NCI-H2171 (cell line): Measurements from ENCODE around the gene LDHAL6A.
"Not testable (repeated sequence)": the region's sequence is repeated elsewhere in the genome, so short reads cannot be mapped to it uniquely, and the experiment has no call there.

Experiments
- DNase-seq: peaks from one replicate; lab custom pipeline; 2025; lab: John Stamatoyannopoulos, UW

The LDHAL6A gene

GRCh38 chr11:18455686-18456372 is at the start of gene LDHAL6A:
Gene LDHAL6A, plus strand, starts transcription at chr11:18455856. Its CDS starts 825 bp downstream, at chr11:18456681.
- no peak for DNase-seq

GRCh38 chr11:18407400-18407799 is 48.3 kb upstream of the LDHAL6A start:
- DNase-seq = not testable (repeated sequence)

DNA sequence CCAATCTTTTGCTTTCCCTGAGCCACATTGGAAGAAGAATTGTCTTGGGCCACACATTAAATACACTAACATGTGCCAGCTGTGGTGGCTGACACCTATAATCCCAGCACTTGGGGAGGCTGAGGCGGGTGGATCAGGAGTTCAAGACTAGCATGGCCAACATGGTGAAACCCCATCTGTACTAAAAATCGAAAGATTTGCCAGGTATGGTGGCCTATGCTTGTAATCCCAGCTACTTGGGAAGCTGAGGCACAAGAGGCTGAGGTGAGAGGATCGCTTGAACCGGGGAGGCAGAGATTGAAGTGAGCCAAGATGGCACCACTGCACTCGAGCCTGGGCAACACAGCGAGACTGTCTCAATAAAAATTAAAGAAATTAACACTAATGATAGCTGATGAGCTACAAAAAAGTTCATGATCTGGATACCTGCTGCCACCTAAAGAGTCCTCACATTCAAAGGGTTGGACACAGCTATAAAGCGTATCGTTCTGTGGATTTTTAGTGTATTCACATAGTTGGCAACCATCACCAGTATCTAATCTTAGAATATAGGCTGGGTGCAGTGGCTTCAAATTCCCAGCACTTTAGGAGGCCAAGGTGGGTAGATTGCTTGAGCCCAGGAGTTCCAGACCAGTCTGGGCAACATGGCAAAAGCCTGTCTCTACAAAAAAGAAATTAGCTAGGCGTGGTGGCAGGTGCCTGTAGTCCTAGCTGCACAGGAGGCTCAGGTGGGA is 46.9 kb upstream of the LDHAL6A start:
- DNase-seq = no peak

GRCh38 chr11:18416459-18416858 is 39.2 kb upstream of the LDHAL6A start:
- no peak for DNase-seq

GRCh38 chr11:18419040-18419439 is 36.6 kb upstream of the LDHAL6A start:
- DNase-seq = no peak

GRCh38 chr11:18420067-18420466 is 35.6 kb upstream of the LDHAL6A start:
- DNase-seq = no peak

GRCh38 chr11:18427240-18427639 is 28.4 kb upstream of the LDHAL6A start:
- DNase-seq = no peak

GRCh38 chr11:18429332-18429731 is 26.3 kb upstream of the LDHAL6A start:
- DNase-seq = no peak

- DNase-seq = no peak
Measured at GRCh38 chr11:18438691-18439090, 17.0 kb upstream of the LDHAL6A start.

- DNase-seq = no peak
Measured at GRCh38 chr11:18449251-18449650, 6.4 kb upstream of the LDHAL6A start.

- DNase-seq = no peak
Measured at GRCh38 chr11:18452927-18453326, 2.7 kb upstream of the LDHAL6A start.

DNA sequence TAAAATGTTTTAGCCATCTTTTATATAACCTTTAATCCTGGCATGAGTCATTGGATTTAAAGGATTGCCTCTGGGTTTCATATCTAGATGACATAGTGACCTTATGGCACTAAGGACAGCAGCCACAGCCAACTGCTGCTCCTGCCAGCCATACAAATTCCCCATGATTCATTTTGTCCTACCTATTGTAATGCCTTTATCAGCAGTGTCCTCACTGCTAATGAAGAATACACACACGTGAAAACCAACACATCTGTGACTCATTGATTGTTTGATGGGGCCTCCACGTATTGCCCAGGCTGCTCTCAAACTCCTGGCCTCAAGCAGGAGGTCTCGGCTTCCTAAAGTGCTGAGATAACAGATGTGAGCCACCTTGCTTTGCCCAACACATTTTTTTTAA is 1.8 kb downstream of the LDHAL6A start:
- no peak for DNase-seq

DNA sequence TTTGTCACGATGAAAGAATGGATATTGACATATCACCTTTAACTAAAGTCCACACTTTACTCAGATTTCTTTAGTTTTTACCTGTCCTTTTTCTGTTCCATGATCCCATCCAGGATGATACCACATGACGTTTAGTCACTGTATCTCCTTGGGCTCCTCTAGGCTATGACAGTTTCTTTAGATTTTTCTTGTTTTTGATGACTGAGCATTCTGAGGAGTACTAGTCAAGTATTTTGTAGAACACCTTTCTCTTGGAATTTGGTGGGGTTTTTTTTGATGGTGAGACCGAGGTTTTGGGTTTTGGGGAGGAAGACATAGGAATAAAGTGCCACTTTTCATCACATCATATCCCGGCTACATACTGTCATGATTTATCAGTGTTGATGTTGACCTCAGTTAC is 4.0 kb downstream of the LDHAL6A start:
- DNase-seq = no peak

DNA sequence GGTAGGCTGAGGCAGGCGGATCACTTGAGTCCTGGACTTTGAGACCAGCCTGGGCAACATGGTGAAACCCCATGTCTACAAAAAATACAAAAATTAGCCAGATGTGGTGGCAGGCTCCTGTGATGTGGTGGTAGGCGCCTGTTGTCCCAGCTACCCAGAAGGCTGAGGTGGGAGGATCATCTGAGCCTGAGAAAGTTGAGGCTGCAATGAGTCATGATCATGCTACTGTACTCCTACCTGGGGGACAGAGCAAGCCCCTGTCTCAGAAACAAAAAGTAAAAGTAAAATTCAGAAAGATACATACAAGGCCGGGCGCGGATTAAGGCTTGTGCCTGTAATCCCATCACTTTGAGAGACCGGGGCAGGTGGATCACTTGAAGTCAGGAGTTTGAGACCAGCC is 6.3 kb downstream of the LDHAL6A start:
- no peak for DNase-seq

DNA sequence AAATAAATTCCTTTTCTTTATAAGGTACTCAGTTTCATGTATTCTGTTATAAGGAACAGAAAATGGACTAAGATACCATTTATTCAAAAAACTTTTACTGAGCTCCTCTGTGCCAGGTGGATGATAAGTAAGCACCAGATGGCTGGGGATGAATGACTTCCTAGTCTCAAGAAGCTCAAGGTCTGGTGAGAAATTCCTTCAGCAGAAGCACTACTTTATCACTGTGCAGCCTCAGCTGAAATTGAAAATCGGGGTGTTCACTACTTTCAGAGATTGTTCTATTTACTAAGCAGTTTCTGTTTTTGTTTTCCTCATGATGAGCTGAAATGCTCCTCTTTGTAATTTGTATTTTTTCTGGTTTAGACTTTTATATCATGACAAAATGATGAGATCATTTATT is 7.8 kb downstream of the LDHAL6A start:
- no peak for DNase-seq

DNA sequence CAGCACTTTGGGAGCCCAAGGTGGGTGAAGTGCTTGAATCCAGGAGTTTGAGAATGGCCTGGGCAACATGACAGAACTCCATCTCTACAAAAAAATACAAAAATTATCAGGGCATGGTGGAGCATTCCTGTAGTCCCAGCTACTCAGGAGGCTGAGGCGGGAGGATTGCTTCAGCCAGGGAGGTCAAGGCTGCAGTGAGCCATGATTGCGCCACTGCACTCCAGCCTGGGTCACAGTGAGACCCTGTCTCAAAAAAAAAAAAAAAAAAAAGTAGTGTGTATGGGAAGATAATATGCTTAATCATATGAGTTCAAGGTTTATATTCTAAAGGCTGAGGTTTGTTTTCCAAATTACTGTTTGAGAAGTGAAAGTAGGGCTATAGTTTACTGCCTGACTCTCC is 10.7 kb downstream of the LDHAL6A start:
- no peak for DNase-seq

DNA sequence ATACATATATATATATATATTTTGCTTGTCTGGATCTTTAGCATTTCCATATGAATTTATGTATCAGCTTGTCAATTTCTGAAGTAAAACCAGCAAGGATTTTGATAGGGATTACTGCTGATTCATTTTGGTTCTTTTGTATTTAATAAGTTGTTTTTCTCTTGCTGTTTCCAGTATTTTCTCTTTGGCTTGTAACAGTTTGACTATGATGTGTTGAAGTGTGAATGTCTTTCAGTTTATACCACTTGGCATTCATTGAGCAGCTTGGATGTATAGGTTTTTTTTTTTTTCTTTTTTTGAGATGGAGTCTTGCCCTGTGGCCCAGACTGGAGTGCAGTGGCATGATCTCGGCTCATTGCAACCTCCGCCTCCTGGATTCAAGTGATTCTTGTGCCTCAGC is 12.4 kb downstream of the LDHAL6A start:
- DNase-seq = no peak

DNA sequence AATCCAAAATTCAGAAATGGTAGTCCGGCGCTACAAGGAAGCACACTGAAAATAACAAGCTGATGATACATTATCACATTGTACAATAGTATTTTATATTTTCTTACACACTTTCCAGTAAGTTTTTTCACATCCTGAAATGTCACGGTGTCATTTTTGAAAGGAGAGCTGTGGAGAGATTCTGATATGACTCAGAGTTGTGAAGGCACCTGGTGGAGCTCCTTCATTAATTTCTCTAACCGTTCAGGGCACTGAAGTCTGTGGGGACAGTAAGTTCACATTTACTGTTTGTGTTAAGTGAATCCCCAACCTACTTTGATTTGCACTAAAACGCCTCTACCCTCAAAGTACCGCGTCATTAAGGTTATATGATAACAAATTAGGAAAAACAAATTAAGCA is 13.3 kb downstream of the LDHAL6A start:
- no peak for DNase-seq

DNA sequence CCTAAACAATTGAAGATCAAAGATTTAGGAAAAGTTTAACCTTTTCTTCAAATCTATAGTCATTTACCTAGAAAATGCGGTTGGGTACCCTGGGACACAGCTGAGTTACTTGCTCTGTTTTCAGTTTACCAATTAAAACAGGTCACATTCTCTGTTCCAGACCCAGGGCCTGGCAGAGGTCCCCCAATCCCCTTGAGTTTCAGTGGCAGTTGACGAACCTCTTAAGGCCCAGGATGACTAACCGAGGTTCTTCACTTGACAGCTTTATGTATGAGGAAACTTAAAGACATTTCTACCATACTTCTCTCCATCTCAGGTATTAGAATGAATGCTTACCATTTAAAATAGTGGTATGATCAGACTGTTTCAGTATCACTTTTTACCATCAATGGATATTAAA is 16.3 kb downstream of the LDHAL6A start:
- no peak for DNase-seq

DNA sequence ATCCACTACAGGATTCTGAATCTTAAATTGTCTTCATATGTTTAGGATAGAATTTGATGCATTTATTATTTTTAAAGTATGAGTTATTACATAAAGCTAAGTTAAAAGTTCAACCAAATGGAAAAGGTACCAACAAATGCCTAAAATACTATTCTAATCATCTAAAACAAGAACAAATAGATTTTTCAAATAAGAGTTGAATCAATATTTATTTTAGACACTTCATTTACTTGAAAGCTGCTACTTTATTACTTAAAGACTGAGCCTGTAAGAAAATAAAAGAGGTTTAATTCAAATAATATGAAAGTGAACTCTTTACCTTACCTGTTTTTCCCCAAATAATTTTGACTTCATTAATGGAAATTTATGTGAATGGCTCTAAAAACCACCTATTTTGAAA is 16.9 kb downstream of the LDHAL6A start:
- DNase-seq = no peak

GRCh38 chr11:18479063-18479462 is 23.4 kb downstream of the LDHAL6A start:
- DNase-seq = no peak

GRCh38 chr11:18485913-18486528 is 30.4 kb downstream of the LDHAL6A start:
- DNase-seq = no peak

DNA sequence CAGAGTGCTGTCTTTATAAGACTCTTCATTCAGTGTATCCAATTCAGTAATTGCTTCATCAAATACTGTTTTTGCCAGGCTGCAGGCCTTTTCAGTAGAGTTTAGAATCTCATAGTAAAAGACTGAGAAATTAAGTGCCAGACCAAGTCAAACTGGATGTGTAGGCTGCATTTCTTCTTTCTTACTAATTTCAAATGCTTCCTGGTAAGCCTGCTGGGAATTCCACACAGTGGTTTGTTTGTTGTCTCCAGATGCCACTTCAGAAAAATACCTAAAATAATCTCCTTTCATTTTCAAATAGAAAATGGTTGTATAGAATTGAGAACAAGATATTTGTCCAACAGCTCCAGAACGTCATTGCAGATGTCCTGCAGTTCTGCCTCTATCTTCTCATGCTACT is 34.7 kb downstream of the LDHAL6A start:
- DNase-seq = no peak
